Measurements from ENCODE around the gene RPS21. TPM values are rescaled to one million over a fixed set of nuclear protein-coding genes. Genes with fewer than 3 reads are reported as not detected.
A peak's percentile ranks its signal among the peaks of the same experiment; 100 is the strongest.

The RPS21 gene
- total RNA-seq, 1 experiment from 2014 or later: 1,761 TPM

DNA sequence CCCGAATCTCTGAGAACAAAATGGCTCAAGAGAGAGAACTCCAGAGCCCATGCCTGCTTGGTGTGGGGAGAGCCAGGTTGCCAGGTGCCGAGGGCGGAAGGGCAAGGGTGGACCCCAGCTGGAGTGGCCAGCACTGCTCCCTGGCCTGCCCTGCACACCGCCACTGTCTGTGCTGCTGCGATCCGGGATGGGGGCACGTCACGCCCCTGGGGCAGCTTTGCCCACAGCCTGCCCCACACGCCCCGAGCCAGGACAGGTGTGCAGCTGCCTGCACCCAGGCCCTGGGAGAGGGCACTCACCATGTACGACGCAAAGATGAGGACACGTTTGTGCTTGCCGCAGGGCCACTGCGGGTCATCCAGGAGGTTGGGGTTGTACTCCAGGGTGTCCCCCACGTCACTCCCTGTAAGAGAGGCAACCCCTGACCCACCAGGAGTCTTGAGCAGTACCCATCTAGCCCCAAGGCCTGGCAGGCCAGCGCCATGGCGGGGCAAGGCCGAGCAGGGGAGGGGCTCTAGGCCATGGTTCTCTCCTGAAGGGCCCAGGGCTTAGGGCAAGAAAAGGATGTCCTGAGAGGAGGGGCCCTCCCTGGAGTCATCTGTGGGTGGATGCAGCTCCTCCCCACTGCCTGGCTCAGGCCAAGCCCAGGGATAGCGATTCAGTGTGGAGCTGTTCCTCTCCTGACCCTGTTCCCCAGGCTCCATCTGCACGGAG is 5.9 kb downstream of the RPS21 start:
- H3K9me3 ChIP-seq (ENCODE audit: control insufficient read depth, insufficient read depth, low read depth, low read length): no peaks in the 10 kb centered on the region
- no peaks in the 10 kb centered on the region for H3K27me3 ChIP-seq (ENCODE audit: control insufficient read depth, insufficient read depth, low read length)
- BruUV-seq (replicated peaks): no TSS peak
- ATAC-seq (peak; percentile 32; the same call in 1 of the 2 replicates), DNase-seq (ENCODE audit: low read depth, low spot score) (no peak)
- intact Hi-C loops (cut with micrococcal nuclease; ENCODE audit: unreplicated experiment) (no loop called here), in situ Hi-C loops (cut with HindIII; ENCODE audit: low pct_unique_long_range_greater_than_20kb, low sequenced_read_pairs) (no loop called here)
- TF ChIP-seq TCF7L2 (IDR thresholded peaks at IDR 0.05; ENCODE audit: low read depth, low read length): no peak
- TF ChIP-seq, protein P1, sequence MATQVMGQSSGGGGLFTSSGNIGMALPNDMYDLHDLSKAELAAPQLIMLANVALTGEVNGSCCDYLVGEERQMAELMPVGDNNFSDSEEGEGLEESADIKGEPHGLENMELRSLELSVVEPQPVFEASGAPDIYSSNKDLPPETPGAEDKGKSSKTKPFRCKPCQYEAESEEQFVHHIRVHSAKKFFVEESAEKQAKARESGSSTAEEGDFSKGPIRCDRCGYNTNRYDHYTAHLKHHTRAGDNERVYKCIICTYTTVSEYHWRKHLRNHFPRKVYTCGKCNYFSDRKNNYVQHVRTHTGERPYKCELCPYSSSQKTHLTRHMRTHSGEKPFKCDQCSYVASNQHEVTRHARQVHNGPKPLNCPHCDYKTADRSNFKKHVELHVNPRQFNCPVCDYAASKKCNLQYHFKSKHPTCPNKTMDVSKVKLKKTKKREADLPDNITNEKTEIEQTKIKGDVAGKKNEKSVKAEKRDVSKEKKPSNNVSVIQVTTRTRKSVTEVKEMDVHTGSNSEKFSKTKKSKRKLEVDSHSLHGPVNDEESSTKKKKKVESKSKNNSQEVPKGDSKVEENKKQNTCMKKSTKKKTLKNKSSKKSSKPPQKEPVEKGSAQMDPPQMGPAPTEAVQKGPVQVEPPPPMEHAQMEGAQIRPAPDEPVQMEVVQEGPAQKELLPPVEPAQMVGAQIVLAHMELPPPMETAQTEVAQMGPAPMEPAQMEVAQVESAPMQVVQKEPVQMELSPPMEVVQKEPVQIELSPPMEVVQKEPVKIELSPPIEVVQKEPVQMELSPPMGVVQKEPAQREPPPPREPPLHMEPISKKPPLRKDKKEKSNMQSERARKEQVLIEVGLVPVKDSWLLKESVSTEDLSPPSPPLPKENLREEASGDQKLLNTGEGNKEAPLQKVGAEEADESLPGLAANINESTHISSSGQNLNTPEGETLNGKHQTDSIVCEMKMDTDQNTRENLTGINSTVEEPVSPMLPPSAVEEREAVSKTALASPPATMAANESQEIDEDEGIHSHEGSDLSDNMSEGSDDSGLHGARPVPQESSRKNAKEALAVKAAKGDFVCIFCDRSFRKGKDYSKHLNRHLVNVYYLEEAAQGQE (IDR thresholded peaks at IDR 0.05; ENCODE audit: insufficient read depth in 1 of 2, low read depth in 2 of 2, low read length in 1 of 2): no peak
- TF ChIP-seq, protein P2, sequence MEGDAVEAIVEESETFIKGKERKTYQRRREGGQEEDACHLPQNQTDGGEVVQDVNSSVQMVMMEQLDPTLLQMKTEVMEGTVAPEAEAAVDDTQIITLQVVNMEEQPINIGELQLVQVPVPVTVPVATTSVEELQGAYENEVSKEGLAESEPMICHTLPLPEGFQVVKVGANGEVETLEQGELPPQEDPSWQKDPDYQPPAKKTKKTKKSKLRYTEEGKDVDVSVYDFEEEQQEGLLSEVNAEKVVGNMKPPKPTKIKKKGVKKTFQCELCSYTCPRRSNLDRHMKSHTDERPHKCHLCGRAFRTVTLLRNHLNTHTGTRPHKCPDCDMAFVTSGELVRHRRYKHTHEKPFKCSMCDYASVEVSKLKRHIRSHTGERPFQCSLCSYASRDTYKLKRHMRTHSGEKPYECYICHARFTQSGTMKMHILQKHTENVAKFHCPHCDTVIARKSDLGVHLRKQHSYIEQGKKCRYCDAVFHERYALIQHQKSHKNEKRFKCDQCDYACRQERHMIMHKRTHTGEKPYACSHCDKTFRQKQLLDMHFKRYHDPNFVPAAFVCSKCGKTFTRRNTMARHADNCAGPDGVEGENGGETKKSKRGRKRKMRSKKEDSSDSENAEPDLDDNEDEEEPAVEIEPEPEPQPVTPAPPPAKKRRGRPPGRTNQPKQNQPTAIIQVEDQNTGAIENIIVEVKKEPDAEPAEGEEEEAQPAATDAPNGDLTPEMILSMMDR (IDR thresholded peaks at IDR 0.05): no peak
- TF ChIP-seq POLR2AphosphoS5 (IDR thresholded peaks at IDR 0.05; ENCODE audit: low read depth, low read length): no peak
- CTCF ChIA-PET: no interaction called here
- H3K27ac ChIP-seq (ENCODE audit: low read length): no peak overlapping the region
- H3K4me1 ChIP-seq (ENCODE audit: control insufficient read depth, insufficient read depth, low read length): peaks cover 24% of the 10 kb centered on the region
- POLR2A ChIA-PET: no interaction called here
- no peak overlapping the region for H3K4me3 ChIP-seq (ENCODE audit: low read depth in 2 of 2, low read length in 2 of 2)
- H3K36me3 ChIP-seq (ENCODE audit: control insufficient read depth, insufficient read depth, low read length): peaks cover 11% of the 10 kb centered on the region; the same call in 1 of the 2 replicates

- ChIA-PET CTCF (no interaction called here), POLR2A (no interaction called here)
- Histone ChIP-seq H3K36me3 (ENCODE audit: control insufficient read depth, insufficient read depth, low read length) (peaks cover 6% of the 10 kb centered on the region; the same call in 1 of the 2 replicates), H3K27ac (ENCODE audit: low read length) (no peak overlapping the region), H3K4me1 (ENCODE audit: control insufficient read depth, insufficient read depth, low read length) (peaks cover 19% of the 10 kb centered on the region), H3K4me3 (ENCODE audit: low read depth in 2 of 2, low read length in 2 of 2) (no peak overlapping the region), H3K9me3 (ENCODE audit: control insufficient read depth, insufficient read depth, low read depth, low read length) (no peaks in the 10 kb centered on the region), H3K27me3 (ENCODE audit: control insufficient read depth, insufficient read depth, low read length) (no peaks in the 10 kb centered on the region)
- ATAC-seq (no peak), DNase-seq (ENCODE audit: low read depth, low spot score) (no peak)
- TF ChIP-seq, protein P1 (IDR thresholded peaks at IDR 0.05; ENCODE audit: insufficient read depth in 1 of 2, low read depth in 2 of 2, low read length in 1 of 2): no peak
- no peak for TF ChIP-seq TCF7L2 (IDR thresholded peaks at IDR 0.05; ENCODE audit: low read depth, low read length)
- TF ChIP-seq SIN3A (IDR thresholded peaks at IDR 0.05; ENCODE audit: borderline replicate concordance, insufficient read depth, low read depth, low read length): no peak
- no peak for TF ChIP-seq POLR2AphosphoS5 (IDR thresholded peaks at IDR 0.05; ENCODE audit: low read depth, low read length)
- TF ChIP-seq, protein P2 (IDR thresholded peaks at IDR 0.05): no peak
- intact Hi-C loops (cut with micrococcal nuclease; ENCODE audit: unreplicated experiment) (no loop called here), in situ Hi-C loops (cut with HindIII; ENCODE audit: low pct_unique_long_range_greater_than_20kb, low sequenced_read_pairs) (no loop called here)
- BruUV-seq (replicated peaks): no TSS peak
These were observed 6.4 kb downstream of the RPS21 start for GRCh38 chr20:62393335-62393665.
